ENCODE data around the gene CCNB1IP1. TPM values are rescaled to one million over a fixed set of nuclear protein-coding genes. Genes with fewer than 3 reads are reported as not detected.

The CCNB1IP1 gene
- total and polyA plus RNA-seq, 2 of the 8 experiments (the other 6 are each of a cell fraction or from before 2014, with no cell fraction given): 173 to 277 TPM

GRCh38 chr14:20329355-20329754 lies 3.7 kb downstream of the CCNB1IP1 start:
- Histone ChIP-seq H3K4ac (replicated peaks; ENCODE audit: insufficient read length, low read depth, low read length) (no peak overlapping the region), H3K79me1 (ENCODE audit: low read depth, low read length) (no peaks in the 10 kb centered on the region), H3K14ac (ENCODE audit: insufficient read length) (no peak overlapping the region), H2BK15ac (ENCODE audit: low read length) (no peak overlapping the region), H2BK120ac (replicated peaks; ENCODE audit: low read depth, low read length) (no peak overlapping the region), H2AK5ac (ENCODE audit: low read depth, low read length) (no peak overlapping the region), H3K36me3 (ENCODE audit: control insufficient read depth in 2 of 4, insufficient read depth in 4 of 4, low read length in 3 of 4) (peaks cover 11 to 39% (median 31%) of the 10 kb centered on the region in 4 experiments), H2BK20ac (ENCODE audit: low read length) (no peak overlapping the region), H2BK12ac (ENCODE audit: low read depth, low read length) (no peak overlapping the region), H3K27me3 (replicated peaks in 1 of 4; ENCODE audit: control insufficient read depth in 3 of 4, extremely low read depth in 1 of 4, insufficient read depth in 3 of 4, low read length in 3 of 4) (no peaks in the 10 kb centered on the region), H3K23ac (ENCODE audit: insufficient read length) (no peak overlapping the region), H4K20me1 (replicated peaks in 1 of 2; ENCODE audit: control insufficient read depth in 1 of 2, insufficient read depth in 2 of 2, low read length in 2 of 2) (peaks cover 5 to 8% of the 10 kb centered on the region in 2 experiments), H3K27ac (ENCODE audit: low read depth, low read length) (no peak overlapping the region), H4K8ac (ENCODE audit: extremely low read depth, insufficient read depth, low read length) (no peak overlapping the region), H3K23me2 (ENCODE audit: low read depth, low read length) (0 out of 2 replicates have a peak, but pooled peaks cover 2% of the 10 kb centered on the region), H4K91ac (replicated peaks; ENCODE audit: insufficient read length, low read length) (no peak overlapping the region), H2AFZ (ENCODE audit: low read length) (no peak overlapping the region), H3K18ac (ENCODE audit: extremely low read depth, low read length) (no peak overlapping the region), H3K79me2 (ENCODE audit: control insufficient read depth in 1 of 2, insufficient read depth in 2 of 2, low read length in 2 of 2) (peaks cover 23 to 86% of the 10 kb centered on the region in 2 experiments), H3K9ac (replicated peaks in 1 of 4; ENCODE audit: extremely low read depth in 1 of 4, low read depth in 3 of 4, low read length in 3 of 4) (no peak overlapping the region), H3K9me3 (ENCODE audit: insufficient read depth in 2 of 2, low read depth in 1 of 2, low read length in 1 of 2) (no peaks in the 10 kb centered on the region), H4K5ac (ENCODE audit: insufficient read length, low read depth, low read length) (no peak overlapping the region), H3K4me2 (ENCODE audit: insufficient read depth in 1 of 2, low read depth in 2 of 2, low read length in 2 of 2) (0 out of 4 replicates have a peak overlapping the region, but pooled peaks of 1 of the 2 experiments have one; percentile 30), H3K4me1 (replicated peaks in 1 of 4; ENCODE audit: control insufficient read depth in 3 of 4, insufficient read depth in 4 of 4, low read length in 3 of 4) (peaks cover 0 to 3% (median 0%) of the 10 kb centered on the region in 4 experiments; a peak in 3 of 7 replicates), H3K4me3 (ENCODE audit: extremely low read depth in 1 of 4, insufficient read depth in 2 of 4, low read depth in 3 of 4, low read length in 4 of 4) (peak overlapping the region in 1 of 4 experiments; percentile 61; a peak in 1 of 8 replicates), H3K56ac (replicated peaks; ENCODE audit: insufficient read length, low read depth, low read length) (no peak overlapping the region), H2BK5ac (ENCODE audit: low read depth, low read length) (no peak overlapping the region)
- ChIA-PET CTCF (ENCODE audit: partially characterized antibody) (interaction anchor here (0.8 to 2.5 kb wide), 5 partner anchors 10 to 27 kb away, joined by 3 to 13 read pairs (median 4); no protein-coding TSS in a partner anchor), POLR2A (ENCODE audit: partially characterized antibody) (interaction anchor here (0.9 to 10.1 kb wide), 8 partner anchors 9 to 271 kb away, joined by 3 to 215 read pairs (median 7); partner anchors contain the start of genes APEX1, OSGEP and PARP2)
- 94% methylated on average over 2 of the region's 2 CpGs; no CpG with 5 or more reads in 1 of the 2 experiments for WGBS, 2 experiments (ENCODE audit: extremely low coverage in 1 of 2, insufficient coverage in 1 of 2, insufficient read length in 1 of 2, insufficient replicate concordance in 2 of 2, low coverage in 1 of 2, low lambda C conversion rate in 2 of 2, missing lambda C conversion rate in 1 of 2)
- FAIRE-seq (no peak), DNase-seq (ENCODE audit: low read depth in 1 of 2, low spot score in 2 of 2) (no peak)
- TF ChIP-seq TAF1 (IDR thresholded peaks at IDR 0.05; ENCODE audit: low read depth, low read length) (no peak), KDM1A (IDR thresholded peaks at IDR 0.05; ENCODE audit: borderline replicate concordance, low read length) (no peak), MAX (IDR thresholded peaks at IDR 0.05) (no peak), FOSL1 (IDR thresholded peaks at IDR 0.05; ENCODE audit: insufficient read depth, low read depth, low read length) (no peak), BRCA1 (IDR thresholded peaks at IDR 0.05; ENCODE audit: low read depth, low read length) (no peak), SP4 (IDR thresholded peaks at IDR 0.05; ENCODE audit: low read length) (no peak), SUZ12 (IDR thresholded peaks at IDR 0.05; ENCODE audit: low read length) (no peak), GTF2F1 (IDR thresholded peaks at IDR 0.05; ENCODE audit: borderline replicate concordance, low read depth, low read length) (no peak), EGR1 (IDR thresholded peaks at IDR 0.05; ENCODE audit: borderline replicate concordance, low read depth, low read length) (no peak)
